Measurements from ENCODE around the gene BCL6. TPM values are rescaled to one million over a fixed set of nuclear protein-coding genes. Genes with fewer than 3 reads are reported as not detected.

The BCL6 gene
- polyA plus RNA-seq, 1 donor (not counting 4 experiments of a cell fraction or from before 2014, with no cell fraction given): 7.7 TPM

- H4K20me1 ChIP-seq (ENCODE audit: control insufficient read depth, extremely low read depth, insufficient read depth, low read length): no peaks in the 10 kb centered on the region
- H2AFZ ChIP-seq (ENCODE audit: control insufficient read depth, low read length): peak overlapping the region; percentile 5
- H3K4me3 ChIP-seq (ENCODE audit: control insufficient read depth in 2 of 3, extremely low read depth in 1 of 3, insufficient read depth in 2 of 3, low read depth in 1 of 3, low read length in 3 of 3): peak overlapping the region in 2 of 3 experiments; percentile 47 to 51
- H3K4me2 ChIP-seq (ENCODE audit: control insufficient read depth, extremely low read depth, insufficient read depth, low read depth, low read length): peak overlapping the region; percentile 70
- peaks cover 3% of the 10 kb centered on the region for H3K79me2 ChIP-seq (ENCODE audit: control insufficient read depth, insufficient read depth, low read length)
- peak overlapping the region; percentile 68 for H3K9ac ChIP-seq (ENCODE audit: control insufficient read depth, extremely low read depth, insufficient read depth, low read length)
- TF ChIP-seq EZH2 (IDR thresholded peaks at IDR 0.05; ENCODE audit: low read length): no peak
- TF ChIP-seq, protein P1, sequence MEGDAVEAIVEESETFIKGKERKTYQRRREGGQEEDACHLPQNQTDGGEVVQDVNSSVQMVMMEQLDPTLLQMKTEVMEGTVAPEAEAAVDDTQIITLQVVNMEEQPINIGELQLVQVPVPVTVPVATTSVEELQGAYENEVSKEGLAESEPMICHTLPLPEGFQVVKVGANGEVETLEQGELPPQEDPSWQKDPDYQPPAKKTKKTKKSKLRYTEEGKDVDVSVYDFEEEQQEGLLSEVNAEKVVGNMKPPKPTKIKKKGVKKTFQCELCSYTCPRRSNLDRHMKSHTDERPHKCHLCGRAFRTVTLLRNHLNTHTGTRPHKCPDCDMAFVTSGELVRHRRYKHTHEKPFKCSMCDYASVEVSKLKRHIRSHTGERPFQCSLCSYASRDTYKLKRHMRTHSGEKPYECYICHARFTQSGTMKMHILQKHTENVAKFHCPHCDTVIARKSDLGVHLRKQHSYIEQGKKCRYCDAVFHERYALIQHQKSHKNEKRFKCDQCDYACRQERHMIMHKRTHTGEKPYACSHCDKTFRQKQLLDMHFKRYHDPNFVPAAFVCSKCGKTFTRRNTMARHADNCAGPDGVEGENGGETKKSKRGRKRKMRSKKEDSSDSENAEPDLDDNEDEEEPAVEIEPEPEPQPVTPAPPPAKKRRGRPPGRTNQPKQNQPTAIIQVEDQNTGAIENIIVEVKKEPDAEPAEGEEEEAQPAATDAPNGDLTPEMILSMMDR (optimal IDR thresholded peaks at IDR 0.05 in 1 of 3, IDR thresholded peaks at IDR 0.05 in 1 of 3, conservative IDR thresholded peaks at IDR 0.05 in 1 of 3; ENCODE audit: extremely low read depth in 1 of 3, insufficient read depth in 2 of 3, low read length in 3 of 3): peak in 1 of 3 experiments; percentile 2
- no peak for FAIRE-seq
- no peaks in the 10 kb centered on the region for H3K9me1 ChIP-seq (ENCODE audit: control insufficient read depth, extremely low read depth, insufficient read depth, low read length)
- H3K27me3 ChIP-seq (ENCODE audit: control insufficient read depth, extremely low read depth, insufficient read depth, low read length): no peaks in the 10 kb centered on the region
- peaks cover 45% of the 10 kb centered on the region for H3K4me1 ChIP-seq (ENCODE audit: control insufficient read depth, extremely low read depth, insufficient read depth, low read length)
- no peaks in the 10 kb centered on the region for H3K36me3 ChIP-seq (ENCODE audit: control insufficient read depth in 2 of 2, extremely low read depth in 1 of 2, insufficient read depth in 2 of 2, low read length in 2 of 2)
- dilution Hi-C loops (cut with MboI; ENCODE audit: extremely low pct_ligation_motif_present, low sequenced_read_pairs): no loop called here
- peak overlapping the region; percentile 57 for H3K27ac ChIP-seq (ENCODE audit: control insufficient read depth, insufficient read depth, low read length)
- DNase-seq (ENCODE audit: low read depth, low spot score): no peak
- H3K9me3 ChIP-seq (ENCODE audit: control insufficient read depth, low read depth, low read length): no peaks in the 10 kb centered on the region
Observed at GRCh38 chr3:187774185-187774789, 29.0 kb upstream of the BCL6 start.

DNA sequence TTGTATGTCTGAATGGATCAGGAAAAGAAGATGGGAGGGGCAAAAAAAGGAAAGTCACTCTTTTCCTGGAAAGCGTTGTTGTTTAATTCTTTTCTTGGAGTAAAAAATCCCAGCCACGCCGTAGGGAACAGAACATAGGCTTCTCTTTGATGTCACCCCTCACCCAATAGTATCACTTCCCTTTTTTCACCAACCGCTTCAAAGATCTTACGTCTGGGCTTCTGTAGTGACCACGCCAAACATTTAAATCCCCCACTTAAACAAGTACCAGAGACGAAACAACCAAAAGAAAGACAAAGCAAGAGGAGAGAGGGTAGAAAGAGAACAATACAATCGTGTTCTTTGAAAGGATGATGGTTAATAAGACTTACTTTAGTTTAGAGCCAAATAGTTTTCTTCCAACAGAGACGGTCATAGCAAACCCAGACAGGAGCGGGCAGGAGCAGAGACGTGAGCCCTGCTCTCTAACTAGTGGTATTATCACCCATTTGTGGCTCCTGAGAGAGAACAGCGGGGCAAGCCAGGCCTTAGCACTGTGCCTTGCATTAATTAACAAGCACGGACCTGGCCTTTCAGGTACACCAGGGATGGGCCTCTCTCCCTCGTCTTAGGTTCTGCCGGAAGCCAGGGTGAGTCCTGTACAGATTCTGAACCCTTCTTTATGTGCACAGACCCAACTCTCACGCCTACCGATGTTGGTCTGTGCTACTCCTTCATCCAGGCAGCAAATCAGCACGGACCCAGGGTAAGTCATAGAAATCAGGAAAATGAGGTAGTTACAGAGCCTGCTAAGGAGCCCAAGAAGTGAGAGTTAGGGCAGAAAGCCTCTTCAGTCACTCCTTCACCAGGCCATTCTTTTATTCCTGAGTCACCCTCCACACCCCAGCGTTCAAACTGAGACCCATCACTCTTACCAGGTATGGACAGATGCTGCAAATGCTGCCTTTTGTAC lies 28.2 kb upstream of the BCL6 start:
- Histone ChIP-seq H2AFZ (ENCODE audit: control insufficient read depth, low read length) (peak overlapping the region; percentile 5), H4K20me1 (ENCODE audit: control insufficient read depth, extremely low read depth, insufficient read depth, low read length) (no peaks in the 10 kb centered on the region), H3K9me1 (ENCODE audit: control insufficient read depth, extremely low read depth, insufficient read depth, low read length) (no peaks in the 10 kb centered on the region), H3K79me2 (ENCODE audit: control insufficient read depth, insufficient read depth, low read length) (peaks cover 3% of the 10 kb centered on the region), H3K27me3 (ENCODE audit: control insufficient read depth, extremely low read depth, insufficient read depth, low read length) (no peaks in the 10 kb centered on the region), H3K4me1 (ENCODE audit: control insufficient read depth, extremely low read depth, insufficient read depth, low read length) (peaks cover 39% of the 10 kb centered on the region), H3K4me3 (ENCODE audit: control insufficient read depth in 2 of 3, extremely low read depth in 1 of 3, insufficient read depth in 2 of 3, low read depth in 1 of 3, low read length in 3 of 3) (peak overlapping the region; percentile 44 to 51 (median 47)), H3K4me2 (ENCODE audit: control insufficient read depth, extremely low read depth, insufficient read depth, low read depth, low read length) (peak overlapping the region; percentile 70), H3K9me3 (ENCODE audit: control insufficient read depth, low read depth, low read length) (no peaks in the 10 kb centered on the region), H3K36me3 (ENCODE audit: control insufficient read depth in 2 of 2, extremely low read depth in 1 of 2, insufficient read depth in 2 of 2, low read length in 2 of 2) (no peaks in the 10 kb centered on the region), H3K9ac (ENCODE audit: control insufficient read depth, extremely low read depth, insufficient read depth, low read length) (peak overlapping the region; percentile 68), H3K27ac (ENCODE audit: control insufficient read depth, insufficient read depth, low read length) (peak overlapping the region; percentile 57)
- FAIRE-seq (peak; percentile 86), DNase-seq (ENCODE audit: low read depth, low spot score) (no peak)
- no peak for TF ChIP-seq EZH2 (IDR thresholded peaks at IDR 0.05; ENCODE audit: low read length)
- TF ChIP-seq, protein P1 (optimal IDR thresholded peaks at IDR 0.05 in 1 of 3, IDR thresholded peaks at IDR 0.05 in 1 of 3, conservative IDR thresholded peaks at IDR 0.05 in 1 of 3; ENCODE audit: extremely low read depth in 1 of 3, insufficient read depth in 2 of 3, low read length in 3 of 3): no peak
- dilution Hi-C loops (cut with MboI; ENCODE audit: extremely low pct_ligation_motif_present, low sequenced_read_pairs): no loop called here
